ENCODE measurements around the gene NEK6. TPM values are rescaled to one million over a fixed set of nuclear protein-coding genes. Genes with fewer than 3 reads are reported as not detected.

Gene NEK6
- total RNA-seq, 1 experiment from 2014 or later: 57.9 TPM

- no peak overlapping the region for H2AFZ ChIP-seq
- no peak overlapping the region for H3K4me2 ChIP-seq
- no peak overlapping the region for H3K27ac ChIP-seq
- peaks cover 14% of the 10 kb centered on the region for H3K4me1 ChIP-seq (replicated peaks; ENCODE audit: insufficient read depth)
- TF ChIP-seq EZH2 (IDR thresholded peaks at IDR 0.05; ENCODE audit: low read depth) (no peak), CTCF (conservative IDR thresholded peaks at IDR 0.05) (no peak)
- H3F3A ChIP-seq (ENCODE audit: insufficient read depth, low read depth): peaks cover under 1% of the 10 kb centered on the region; the same call in 1 of the 2 replicates
- no peaks in the 10 kb centered on the region for H3K9me3 ChIP-seq (ENCODE audit: insufficient read depth, low read depth)
- ChIA-PET POLR2A (ENCODE audit: unreplicated experiment) (no interaction called here), CTCF (no interaction called here)
- H3K27me3 ChIP-seq (ENCODE audit: insufficient read depth, low read depth): no peaks in the 10 kb centered on the region
- intact Hi-C loops (cut with micrococcal nuclease; ENCODE audit: unreplicated experiment): no loop called here
- H4K20me1 ChIP-seq (ENCODE audit: insufficient read depth): no peaks in the 10 kb centered on the region
- H3K4me3 ChIP-seq: no peak overlapping the region
- no peaks in the 10 kb centered on the region for H3K9me2 ChIP-seq (ENCODE audit: insufficient read depth)
- H3K36me3 ChIP-seq (ENCODE audit: low read depth): no peaks in the 10 kb centered on the region
- H3K79me2 ChIP-seq (ENCODE audit: low read depth): 0 out of 2 replicates have a peak, but pooled peaks cover 5% of the 10 kb centered on the region
- no peak for DNase-seq
- BruUV-seq (replicated peaks): no TSS peak
These were observed 56.2 kb downstream of the NEK6 start for GRCh38 chr9:124313940-124314339.

GRCh38 chr9:124315882-124316281, 58.1 kb downstream of the NEK6 start:
- TF ChIP-seq CTCF (conservative IDR thresholded peaks at IDR 0.05): no peak
- no peak for TF ChIP-seq EZH2 (IDR thresholded peaks at IDR 0.05; ENCODE audit: low read depth)
- H3K9me3 ChIP-seq (ENCODE audit: insufficient read depth, low read depth): no peaks in the 10 kb centered on the region
- no peaks in the 10 kb centered on the region for H3K4me1 ChIP-seq (replicated peaks; ENCODE audit: insufficient read depth)
- no peak overlapping the region for H3K27ac ChIP-seq
- H2AFZ ChIP-seq: no peak overlapping the region
- no TSS peak for BruUV-seq (replicated peaks)
- H3F3A ChIP-seq (ENCODE audit: insufficient read depth, low read depth): peaks cover 7% of the 10 kb centered on the region; the same call in 1 of the 2 replicates
- no peaks in the 10 kb centered on the region for H3K27me3 ChIP-seq (ENCODE audit: insufficient read depth, low read depth)
- ChIA-PET POLR2A (ENCODE audit: unreplicated experiment) (no interaction called here), CTCF (no interaction called here)
- no peak overlapping the region for H3K4me3 ChIP-seq
- no peaks in the 10 kb centered on the region for H3K36me3 ChIP-seq (ENCODE audit: low read depth)
- no peaks in the 10 kb centered on the region for H3K79me2 ChIP-seq (ENCODE audit: low read depth)
- DNase-seq: no peak
- no peaks in the 10 kb centered on the region for H4K20me1 ChIP-seq (ENCODE audit: insufficient read depth)
- intact Hi-C loops (cut with micrococcal nuclease; ENCODE audit: unreplicated experiment): no loop called here
- H3K4me2 ChIP-seq: no peak overlapping the region
- no peaks in the 10 kb centered on the region for H3K9me2 ChIP-seq (ENCODE audit: insufficient read depth)

- H2AFZ ChIP-seq: no peak overlapping the region
These were observed 62.6 kb downstream of the NEK6 start for GRCh38 chr9:124320062-124320973.

More at GRCh38 chr9:124320062-124320973, 62.6 kb downstream of the NEK6 start:
- Histone ChIP-seq H3K4me1 (replicated peaks; ENCODE audit: insufficient read depth) (no peaks in the 10 kb centered on the region), H3K9me3 (ENCODE audit: insufficient read depth, low read depth) (no peaks in the 10 kb centered on the region), H3F3A (ENCODE audit: insufficient read depth, low read depth) (peaks cover 7% of the 10 kb centered on the region; the same call in 1 of the 2 replicates), H3K36me3 (ENCODE audit: low read depth) (no peaks in the 10 kb centered on the region), H3K27me3 (ENCODE audit: insufficient read depth, low read depth) (no peaks in the 10 kb centered on the region), H4K20me1 (ENCODE audit: insufficient read depth) (no peaks in the 10 kb centered on the region), H3K4me2 (no peak overlapping the region), H3K4me3 (no peak overlapping the region), H3K27ac (no peak overlapping the region), H3K79me2 (ENCODE audit: low read depth) (no peaks in the 10 kb centered on the region), H3K9me2 (ENCODE audit: insufficient read depth) (no peaks in the 10 kb centered on the region)
- intact Hi-C loops (cut with micrococcal nuclease; ENCODE audit: unreplicated experiment): loop anchor here (1.0 to 10.0 kb wide), 3 partner anchors 53 to 776 kb away; no protein-coding TSS in a partner anchor
- DNase-seq: peak; percentile 41 to 77
- TF ChIP-seq EZH2 (IDR thresholded peaks at IDR 0.05; ENCODE audit: low read depth): no peak
- peak; percentile 89 for TF ChIP-seq CTCF (conservative IDR thresholded peaks at IDR 0.05)
- no TSS peak for BruUV-seq (replicated peaks)
- POLR2A ChIA-PET (ENCODE audit: unreplicated experiment): no interaction called here
- CTCF ChIA-PET: interaction anchor here (0.5 to 1.3 kb wide), 5 partner anchors 93 to 1277 kb away, joined by 3 to 9 read pairs (median 3); no protein-coding TSS in a partner anchor

Measured in PC-9 (cell line).